ENCODE measurements around the gene AP1G2.

AP1G2 gene

DNA sequence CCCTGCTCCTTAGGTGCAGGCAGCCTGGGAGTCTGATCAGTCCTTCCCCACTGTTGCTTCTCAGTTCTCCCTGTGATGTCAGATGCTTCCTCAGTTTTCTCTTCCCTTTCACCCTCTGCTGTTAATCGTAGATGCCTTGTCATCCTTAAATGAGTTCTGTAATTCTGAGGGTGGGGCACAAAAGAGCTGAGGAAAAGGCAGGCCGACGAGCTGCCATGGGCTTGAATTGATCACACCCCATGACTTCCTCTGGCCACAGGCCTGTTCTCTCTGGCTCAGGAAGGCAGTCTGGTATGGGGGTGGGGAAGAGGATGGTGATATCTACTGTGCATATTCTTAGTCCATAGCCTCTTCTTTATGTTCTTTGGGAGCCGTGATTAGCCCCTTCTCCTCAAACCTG, 5.2 kb upstream of the AP1G2 start:
- TF ChIP-seq TEAD4 (IDR thresholded peaks at IDR 0.05) = no peak
- no peak for TF ChIP-seq CREB1 (IDR thresholded peaks at IDR 0.05; ENCODE audit: low read depth)
- no peak for TF ChIP-seq RAD21 (IDR thresholded peaks at IDR 0.05; ENCODE audit: low read depth)
- TF ChIP-seq YY1 (IDR thresholded peaks at IDR 0.05; ENCODE audit: low read depth) = no peak
- TF ChIP-seq REST (IDR thresholded peaks at IDR 0.05; ENCODE audit: low read depth) = no peak
- TF ChIP-seq MAX (IDR thresholded peaks at IDR 0.05) = no peak

GRCh38 chr14:23572524-23572828, 4.9 kb upstream of the AP1G2 start:
- no peak for TF ChIP-seq MAX (IDR thresholded peaks at IDR 0.05)

DNA sequence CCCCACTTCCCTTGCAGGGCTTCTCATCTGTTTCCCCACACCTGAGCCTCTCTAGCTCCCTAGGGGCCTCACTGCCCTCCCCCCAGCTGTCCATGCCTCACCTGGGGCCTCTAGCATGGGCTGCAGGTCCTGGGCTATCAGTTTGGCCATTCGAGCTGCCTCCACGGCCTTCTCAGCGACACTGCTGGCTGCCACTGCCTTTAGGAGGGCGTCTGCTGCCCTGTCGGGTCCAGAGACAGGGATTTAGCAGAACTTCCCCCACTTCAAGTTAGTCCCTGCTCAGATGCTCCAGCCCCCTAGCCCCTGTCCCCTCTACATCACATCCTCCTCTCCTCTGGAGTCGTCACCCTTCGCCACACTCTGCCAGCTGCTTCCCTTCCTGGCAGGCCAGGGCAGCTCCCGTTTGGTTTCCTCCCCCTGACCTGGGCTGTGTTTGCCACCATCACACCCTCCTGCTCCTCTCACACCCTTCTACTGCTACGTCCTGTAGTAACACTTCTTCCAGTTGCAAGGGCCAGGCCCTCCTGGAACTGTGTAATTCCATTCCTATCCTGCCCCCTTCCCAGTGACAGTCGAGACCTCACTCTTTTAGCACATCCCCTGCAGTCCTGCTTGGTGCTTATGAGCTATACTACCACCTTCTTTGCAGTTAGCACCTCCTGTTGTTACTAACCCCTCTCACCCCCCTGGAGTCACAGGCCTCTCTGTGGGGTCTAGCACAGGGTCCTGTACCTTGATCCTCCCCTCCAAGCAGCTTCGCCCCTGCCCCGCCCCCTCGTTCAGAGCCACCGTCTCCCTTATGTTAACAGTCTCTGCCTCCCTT, 4.3 kb upstream of the AP1G2 start:
- TF ChIP-seq REST (IDR thresholded peaks at IDR 0.05; ENCODE audit: low read depth) = no peak
- no peak for TF ChIP-seq MAX (IDR thresholded peaks at IDR 0.05)
- no peak for TF ChIP-seq TAF1 (IDR thresholded peaks at IDR 0.05; ENCODE audit: low read depth)
- TF ChIP-seq YY1 (IDR thresholded peaks at IDR 0.05; ENCODE audit: low read depth) = no peak
- no peak for TF ChIP-seq ZBTB7A (IDR thresholded peaks at IDR 0.05; ENCODE audit: low read depth)
- no peak for TF ChIP-seq RAD21 (IDR thresholded peaks at IDR 0.05; ENCODE audit: low read depth)
- TF ChIP-seq CEBPB (IDR thresholded peaks at IDR 0.05) = no peak

- TF ChIP-seq TEAD4 (IDR thresholded peaks at IDR 0.05) = no peak
- TF ChIP-seq EGR1 (IDR thresholded peaks at IDR 0.05) = no peak
- no peak for TF ChIP-seq TCF12 (IDR thresholded peaks at IDR 0.05; ENCODE audit: low read depth)
- no peak for TF ChIP-seq NFIC (IDR thresholded peaks at IDR 0.05)
- no peak for TF ChIP-seq TAF1 (IDR thresholded peaks at IDR 0.05; ENCODE audit: low read depth)
- no peak for TF ChIP-seq REST (IDR thresholded peaks at IDR 0.05; ENCODE audit: low read depth)
- TF ChIP-seq YY1 (IDR thresholded peaks at IDR 0.05; ENCODE audit: low read depth) = no peak
- no peak for TF ChIP-seq RAD21 (IDR thresholded peaks at IDR 0.05; ENCODE audit: low read depth)
- no peak for TF ChIP-seq ZBTB7A (IDR thresholded peaks at IDR 0.05; ENCODE audit: low read depth)
- no peak for TF ChIP-seq USF1 (IDR thresholded peaks at IDR 0.05)
- no peak for TF ChIP-seq CREB1 (IDR thresholded peaks at IDR 0.05; ENCODE audit: low read depth)
- no peak for TF ChIP-seq CEBPB (IDR thresholded peaks at IDR 0.05)
- no peak for TF ChIP-seq EP300 (IDR thresholded peaks at IDR 0.05; ENCODE audit: borderline replicate concordance)
- no peak for TF ChIP-seq MAX (IDR thresholded peaks at IDR 0.05)
- no peak for TF ChIP-seq FOXM1 (IDR thresholded peaks at IDR 0.05; ENCODE audit: borderline replicate concordance, low read depth)
Observed at GRCh38 chr14:23570806-23571483, 3.4 kb upstream of the AP1G2 start.

Measured in Ishikawa (cell line).